ENCODE measurements around the gene OCA2.

DNA sequence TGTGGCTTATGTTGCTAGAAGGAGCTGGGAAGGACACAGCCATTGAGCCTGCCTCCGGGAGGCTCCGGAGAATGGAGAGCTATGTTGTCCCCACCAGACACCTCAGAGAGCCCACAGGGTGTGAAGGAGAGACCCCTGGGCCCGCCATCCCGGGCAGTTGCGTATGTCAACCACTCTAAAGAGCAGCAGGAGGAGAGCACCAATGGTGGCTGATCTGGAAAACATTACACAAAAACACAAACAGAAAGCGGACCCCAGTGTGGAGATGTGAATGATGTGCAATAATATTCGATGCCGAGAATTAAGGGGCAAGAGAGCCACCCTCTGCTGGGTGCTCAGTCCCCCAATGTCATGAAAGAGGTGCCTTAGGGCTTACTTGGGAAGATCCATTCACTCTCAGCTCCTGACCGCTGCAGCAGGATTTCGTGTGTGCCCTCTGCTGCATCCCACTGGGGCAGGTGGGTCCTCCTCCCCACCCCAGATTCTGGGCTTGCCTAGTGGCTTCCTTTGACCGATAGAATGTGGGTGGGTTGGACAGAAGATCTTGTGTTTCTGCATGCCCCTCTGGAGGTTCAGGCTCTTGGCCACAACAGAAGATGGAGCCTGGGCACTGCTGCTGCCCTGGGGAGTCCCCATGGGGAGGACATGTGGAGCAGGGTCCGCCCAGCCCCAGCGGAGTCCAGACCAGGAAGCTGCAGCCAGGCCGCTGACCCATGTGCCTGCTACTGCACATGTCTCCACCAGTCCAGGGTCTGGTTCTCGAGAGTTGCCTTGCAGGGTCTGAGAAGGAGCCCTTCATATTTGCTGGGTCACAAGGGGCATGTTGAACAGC is 245.3 kb downstream of the OCA2 start:
- TF ChIP-seq, protein P1, sequence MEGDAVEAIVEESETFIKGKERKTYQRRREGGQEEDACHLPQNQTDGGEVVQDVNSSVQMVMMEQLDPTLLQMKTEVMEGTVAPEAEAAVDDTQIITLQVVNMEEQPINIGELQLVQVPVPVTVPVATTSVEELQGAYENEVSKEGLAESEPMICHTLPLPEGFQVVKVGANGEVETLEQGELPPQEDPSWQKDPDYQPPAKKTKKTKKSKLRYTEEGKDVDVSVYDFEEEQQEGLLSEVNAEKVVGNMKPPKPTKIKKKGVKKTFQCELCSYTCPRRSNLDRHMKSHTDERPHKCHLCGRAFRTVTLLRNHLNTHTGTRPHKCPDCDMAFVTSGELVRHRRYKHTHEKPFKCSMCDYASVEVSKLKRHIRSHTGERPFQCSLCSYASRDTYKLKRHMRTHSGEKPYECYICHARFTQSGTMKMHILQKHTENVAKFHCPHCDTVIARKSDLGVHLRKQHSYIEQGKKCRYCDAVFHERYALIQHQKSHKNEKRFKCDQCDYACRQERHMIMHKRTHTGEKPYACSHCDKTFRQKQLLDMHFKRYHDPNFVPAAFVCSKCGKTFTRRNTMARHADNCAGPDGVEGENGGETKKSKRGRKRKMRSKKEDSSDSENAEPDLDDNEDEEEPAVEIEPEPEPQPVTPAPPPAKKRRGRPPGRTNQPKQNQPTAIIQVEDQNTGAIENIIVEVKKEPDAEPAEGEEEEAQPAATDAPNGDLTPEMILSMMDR (conservative IDR thresholded peaks at IDR 0.05; ENCODE audit: low read length), result no peak
- TF ChIP-seq EZH2phosphoT487 (IDR thresholded peaks at IDR 0.05; ENCODE audit: borderline replicate concordance, low read depth, low read length), result no peak
